DMS53 treated with DMSO at 0.1 percent for 48 hours (cell line): ENCODE results near the gene ALG2.

Experiments
- DNase-seq: peaks from one replicate; lab custom pipeline; 2025; ENCODE audit not compliant: unreplicated experiment; lab: John Stamatoyannopoulos, UW

ALG2 gene

GRCh38 chr9:99193466-99193821 lies 28.3 kb downstream of the ALG2 start:
- DNase-seq, result no peak

- DNase-seq, result no peak
Observed at GRCh38 chr9:99192786-99193465, 28.8 kb downstream of the ALG2 start.

DNA sequence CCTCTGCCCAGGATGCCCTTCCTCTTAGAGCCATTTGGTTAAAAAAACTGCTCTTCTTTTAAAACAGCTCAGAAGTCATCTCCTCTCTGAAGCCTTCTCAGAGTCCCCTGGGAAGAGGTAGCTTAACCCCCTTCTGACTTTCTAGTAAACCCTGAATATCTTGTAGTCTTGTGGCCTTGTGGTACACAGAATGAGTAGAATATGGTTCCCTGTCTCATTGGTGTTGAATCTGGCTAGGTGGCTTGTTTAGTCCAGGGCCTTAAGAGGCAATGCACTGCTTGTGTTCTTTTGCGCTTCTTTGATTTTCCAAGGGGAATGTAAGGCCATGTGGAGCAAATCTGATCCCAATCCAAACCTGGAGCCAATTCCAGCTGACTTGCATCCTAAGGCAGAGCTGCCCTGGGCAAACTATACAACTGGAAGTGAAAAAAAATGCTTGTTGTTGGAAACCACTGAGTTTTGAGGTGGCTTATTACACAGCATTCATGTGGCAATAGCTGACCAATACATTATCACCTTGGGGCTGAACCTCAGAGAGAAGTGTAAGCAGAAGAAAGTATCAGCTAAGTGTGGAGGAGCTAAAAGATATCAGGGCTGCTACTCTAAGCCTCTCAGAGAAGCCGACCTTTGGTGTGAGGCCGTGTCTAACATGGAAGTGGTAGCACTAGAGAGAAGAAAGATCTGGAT lies 31.0 kb downstream of the ALG2 start:
- no peak for DNase-seq

DNA sequence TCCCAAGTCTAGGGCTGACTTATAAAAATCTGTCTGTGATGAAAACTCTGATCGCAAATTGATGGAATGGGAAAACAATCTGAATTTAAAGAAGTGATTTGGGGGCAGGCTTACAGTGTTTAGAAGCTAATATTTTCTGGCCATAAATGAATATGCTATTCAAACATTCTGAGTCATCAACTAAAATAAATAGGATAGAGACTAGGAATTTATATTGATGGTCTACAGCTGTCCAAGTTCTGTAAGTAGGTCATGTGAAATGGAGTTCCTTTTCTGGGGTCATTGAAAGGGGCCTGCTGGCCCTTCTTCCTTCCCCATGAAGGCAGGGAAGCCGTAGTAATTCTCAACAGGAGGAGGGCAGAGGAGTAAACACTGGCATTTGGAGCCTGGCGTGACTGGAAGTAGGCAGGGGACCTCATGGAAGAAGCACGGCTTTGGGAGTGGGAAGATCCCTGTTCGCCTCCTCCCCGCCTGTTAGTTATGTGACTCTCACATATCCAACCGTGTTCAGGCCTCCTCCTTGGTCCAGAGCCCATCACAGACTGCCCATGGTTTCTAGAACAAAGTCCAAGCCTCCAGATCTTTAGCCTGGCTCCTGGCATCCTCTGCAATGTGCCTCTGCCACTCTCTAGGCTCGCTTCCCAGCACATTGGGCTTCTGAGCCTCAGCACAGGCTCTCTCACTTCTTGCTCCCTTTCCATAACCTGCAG lies 31.7 kb downstream of the ALG2 start:
- no peak for DNase-seq

DNA sequence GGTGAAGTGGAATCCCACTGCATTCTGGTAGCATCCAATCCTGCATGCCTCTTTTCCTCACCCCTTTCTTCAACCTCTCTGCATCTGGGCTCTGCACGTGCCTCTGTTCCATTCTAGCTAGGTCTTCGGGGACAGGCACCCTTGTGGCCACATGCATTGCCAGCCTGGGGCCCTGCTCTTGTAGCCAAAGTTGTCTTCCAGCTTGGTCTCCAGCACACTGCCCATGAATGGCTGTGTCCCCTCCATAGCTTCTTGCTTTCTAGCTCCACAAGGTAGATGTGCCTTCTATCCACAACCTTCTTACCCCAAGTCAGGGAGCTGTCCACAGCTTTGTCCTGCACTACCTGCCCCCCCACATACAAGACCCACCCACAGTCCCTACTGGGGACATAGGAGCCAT lies 32.6 kb downstream of the ALG2 start:
- DNase-seq, result no peak

DNA sequence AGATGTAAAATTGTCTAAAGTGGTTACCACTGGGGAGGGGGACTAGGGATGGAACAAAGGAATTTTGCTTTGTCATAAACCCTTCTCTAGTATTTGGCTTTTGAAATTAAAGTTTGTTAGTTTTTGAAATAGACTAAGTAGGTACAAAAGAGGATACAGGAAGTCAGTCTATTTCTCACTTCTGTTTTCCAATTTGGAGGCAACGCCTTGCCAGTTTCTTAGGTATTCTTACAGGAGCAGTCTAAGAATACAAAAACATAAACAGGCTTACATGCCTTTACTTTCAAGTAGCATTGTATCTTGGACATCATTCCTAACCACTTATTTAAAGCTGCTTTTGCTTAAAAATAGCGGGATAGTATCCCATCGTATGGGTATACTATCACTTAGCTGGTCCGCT lies 34.4 kb downstream of the ALG2 start:
- no peak for DNase-seq

DNA sequence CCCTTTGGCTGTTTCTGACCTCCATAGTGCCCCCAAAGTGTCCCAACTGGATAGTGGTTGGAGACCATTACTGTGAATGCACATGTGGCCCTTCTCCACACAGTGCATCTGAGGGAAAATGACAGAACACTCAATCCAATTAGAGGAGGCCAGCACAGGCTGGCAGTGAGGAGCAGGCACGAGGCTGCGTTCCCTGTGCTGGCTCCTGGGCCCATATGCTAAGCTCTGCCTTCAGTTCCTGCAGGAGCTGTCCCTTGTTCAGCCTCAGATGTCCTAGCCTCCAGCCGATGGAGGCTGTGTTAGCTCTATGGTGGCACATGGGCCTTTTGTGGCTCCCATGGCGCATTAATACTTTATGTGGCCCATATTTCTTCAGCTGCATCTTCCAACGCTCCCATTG lies 35.8 kb downstream of the ALG2 start:
- DNase-seq, result no peak

DNA sequence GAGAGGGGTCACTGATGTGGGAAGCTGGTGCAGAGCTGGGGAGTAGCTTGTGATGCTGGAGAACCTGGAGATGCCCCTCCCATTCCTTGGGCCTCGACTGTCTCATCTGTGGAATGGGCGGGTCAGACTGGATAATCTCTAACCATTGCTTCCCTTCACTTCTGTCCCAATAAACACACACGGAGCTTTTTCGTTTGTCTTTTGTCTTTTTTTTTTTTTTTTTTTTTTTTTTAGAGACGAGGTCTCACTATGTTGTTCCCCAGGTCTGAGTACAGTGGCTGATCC lies 36.5 kb downstream of the ALG2 start:
- no peak for DNase-seq

DNA sequence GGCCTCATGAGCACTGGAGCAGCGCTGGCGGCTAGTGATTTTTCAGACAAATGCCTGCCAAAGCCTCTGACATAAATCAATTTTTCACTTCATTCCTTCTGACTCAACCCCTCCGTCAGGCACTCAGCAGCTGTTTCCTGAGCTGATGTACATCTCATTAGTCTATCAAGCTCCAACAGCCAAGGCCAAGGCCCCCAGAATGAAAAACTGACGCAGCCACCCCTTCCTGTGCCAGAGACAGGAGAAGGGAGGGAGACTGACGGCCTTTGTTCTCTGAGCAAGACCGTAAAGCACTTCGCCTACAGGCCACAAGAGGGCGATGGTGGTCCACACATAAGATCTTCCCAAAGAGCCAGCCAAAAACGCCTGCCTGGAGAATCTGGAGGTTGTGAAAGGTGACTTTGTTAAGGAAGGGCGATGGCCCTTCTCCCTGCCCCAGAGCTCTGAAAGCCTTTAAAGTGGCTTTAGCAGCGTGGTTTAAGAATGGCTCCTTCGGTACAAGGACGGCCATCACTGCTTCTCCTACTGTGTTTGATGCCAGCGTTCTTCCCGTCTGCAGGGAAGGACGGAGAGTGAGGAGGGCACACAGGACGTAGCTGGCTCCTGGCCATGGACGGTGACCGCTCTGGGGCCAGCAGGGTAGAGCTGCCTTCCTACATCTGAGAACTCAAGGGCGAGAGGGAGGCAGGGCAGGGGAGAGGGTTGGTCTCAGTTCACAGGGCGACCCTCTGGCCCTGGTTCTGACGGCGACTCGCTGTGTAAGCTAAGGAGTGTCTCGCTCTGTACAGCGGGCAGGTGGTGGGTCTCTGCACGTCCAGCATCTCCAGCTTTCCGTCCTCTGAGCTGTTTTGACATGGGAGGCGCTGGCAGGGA lies 37.0 kb downstream of the ALG2 start:
- DNase-seq, result peak; percentile 60

DNA sequence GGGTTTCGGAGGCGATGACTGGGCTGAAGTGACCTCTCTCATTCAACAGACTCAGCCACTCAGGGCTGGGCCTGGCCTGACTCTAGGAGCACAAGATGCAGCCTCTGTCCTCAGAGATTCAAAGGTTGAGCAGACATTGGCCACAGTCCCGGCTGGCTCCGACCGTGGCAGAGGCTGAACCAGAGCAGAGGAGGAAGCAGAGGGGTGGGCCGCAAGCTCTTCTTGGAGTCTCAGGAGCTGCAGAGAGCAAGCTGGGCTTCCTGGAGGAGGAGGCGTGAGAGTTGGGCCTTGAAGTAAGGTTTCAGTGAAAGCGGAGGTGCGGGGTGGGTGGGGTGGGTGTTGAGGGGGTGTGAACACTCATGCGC lies 37.6 kb downstream of the ALG2 start:
- no peak for DNase-seq

DNA sequence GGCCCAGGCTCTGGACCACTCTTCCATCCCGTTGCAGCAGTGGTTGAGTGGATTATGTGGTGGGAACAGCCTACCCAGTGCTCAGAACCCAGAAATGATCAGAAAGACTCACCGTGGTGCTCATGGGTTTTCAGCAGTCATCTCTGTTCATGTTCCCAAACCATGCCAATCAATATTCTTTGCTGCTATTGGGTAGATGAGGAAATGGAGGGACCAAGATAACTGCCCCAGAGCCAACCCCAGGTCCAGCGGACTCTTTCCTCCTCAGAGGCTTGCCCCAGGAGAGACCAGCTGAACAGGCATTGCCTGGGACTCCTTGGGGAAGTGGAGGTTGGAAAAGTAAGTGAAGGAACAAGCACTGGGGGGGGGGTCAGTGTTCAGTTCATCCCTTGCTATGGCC lies 38.1 kb downstream of the ALG2 start:
- DNase-seq, result no peak

- DNase-seq, result no peak
Observed at GRCh38 chr9:99182356-99182755, 39.4 kb downstream of the ALG2 start.

DNA sequence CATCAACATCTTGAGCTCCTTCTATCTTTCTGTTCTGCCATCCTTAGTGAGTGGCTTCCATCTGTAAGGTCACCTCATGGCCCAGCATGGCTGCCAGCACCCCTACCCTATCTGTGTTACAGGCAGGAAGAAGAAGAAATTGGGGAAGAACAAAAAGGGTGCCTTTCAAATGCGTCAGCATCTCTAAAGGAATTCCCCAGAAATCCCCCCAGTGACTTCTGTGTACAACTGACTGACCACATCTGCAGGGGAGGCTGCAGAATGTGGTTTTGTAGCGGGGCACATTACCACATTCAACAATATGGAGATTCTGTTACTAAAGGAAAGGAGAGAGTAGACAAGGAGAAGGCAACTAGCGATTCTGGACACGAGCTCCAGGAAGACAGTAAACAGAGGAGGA lies 40.1 kb downstream of the ALG2 start:
- no peak for DNase-seq

DNA sequence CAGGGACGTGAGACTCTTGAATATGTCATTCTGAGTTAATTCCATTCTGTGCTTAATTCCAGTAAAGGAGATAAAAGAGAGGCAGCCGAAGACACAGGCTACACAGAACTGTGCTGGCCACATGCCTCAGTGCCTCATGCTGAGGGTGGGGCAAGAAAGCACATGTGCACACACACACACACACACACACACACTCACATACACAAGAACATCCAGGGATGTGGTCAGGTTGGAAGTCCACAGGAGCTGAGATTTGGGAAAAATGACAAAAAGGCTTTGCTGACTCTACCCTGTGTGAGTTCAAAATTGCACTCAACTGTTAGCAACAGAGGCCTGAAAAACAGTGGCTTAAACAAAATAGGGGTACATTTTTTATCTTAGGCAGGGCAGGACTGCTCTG lies 40.5 kb downstream of the ALG2 start:
- DNase-seq, result no peak

- no peak for DNase-seq
Observed at GRCh38 chr9:99180662-99181061, 41.1 kb downstream of the ALG2 start.

DNA sequence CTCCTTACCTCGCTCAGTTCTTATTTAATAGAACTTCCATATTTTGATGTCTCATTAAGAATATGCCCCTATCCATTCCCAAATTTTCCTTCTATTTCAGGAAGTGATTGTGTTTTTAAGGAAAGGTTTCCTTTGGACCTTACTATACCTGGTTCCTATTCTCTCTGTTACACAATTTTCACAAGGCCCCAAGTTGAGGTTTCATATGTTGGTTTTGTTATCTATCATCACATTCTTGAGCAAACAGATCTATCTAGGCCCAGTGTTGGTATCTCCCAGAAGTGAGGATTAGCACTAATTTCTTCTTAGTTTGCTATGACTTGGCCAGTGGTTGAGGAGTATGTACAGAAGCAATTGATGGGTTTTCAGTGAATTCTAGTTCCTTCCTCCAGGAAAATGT lies 41.5 kb downstream of the ALG2 start:
- DNase-seq, result no peak

GRCh38 chr9:99178912-99179872 lies 42.5 kb downstream of the ALG2 start:
- no peak for DNase-seq

DNA sequence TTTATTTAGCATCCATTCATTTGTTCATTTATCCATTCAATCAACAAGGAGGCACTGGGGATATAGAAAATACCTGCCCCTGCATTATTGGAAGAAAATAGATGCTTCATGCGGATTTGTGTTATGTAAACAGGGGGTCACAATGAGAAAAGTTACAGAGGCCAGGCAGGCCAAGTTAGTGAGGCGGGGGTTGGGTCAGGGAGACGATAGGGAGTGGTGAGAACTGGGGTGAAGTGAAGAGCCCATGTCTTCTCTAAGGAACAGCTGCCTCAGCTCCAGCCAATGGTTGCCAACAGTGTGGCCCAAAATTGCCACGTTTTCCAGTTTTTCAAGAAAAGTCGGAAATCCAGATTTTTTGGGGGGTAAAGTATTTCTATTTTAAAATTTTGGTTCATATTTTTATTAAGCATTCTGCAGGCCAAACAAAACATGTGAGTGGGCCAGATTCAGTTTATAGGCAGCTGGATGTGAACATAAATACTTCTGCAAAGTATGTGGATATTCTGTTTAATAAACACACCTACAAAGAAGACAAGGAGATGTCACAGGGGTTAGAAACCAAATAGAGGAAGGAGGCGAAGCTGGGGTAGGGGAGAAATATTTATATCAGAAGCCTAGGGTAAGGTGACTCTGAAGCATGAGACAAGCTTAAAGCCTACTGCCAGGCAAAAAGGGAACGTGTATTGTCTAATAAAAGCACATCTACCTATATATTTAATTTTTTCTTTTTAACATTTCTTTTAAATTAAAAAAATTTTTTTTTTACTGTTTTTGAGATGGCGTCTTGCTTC lies 44.0 kb downstream of the ALG2 start:
- no peak for DNase-seq

- DNase-seq, result no peak
Observed at GRCh38 chr9:99176527-99177013, 45.2 kb downstream of the ALG2 start.
